Measurements from ENCODE around the gene HEYL.

HEYL gene

GRCh38 chr1:39684313-39684664, 44.8 kb upstream of the HEYL start:
- no peak for TF ChIP-seq MAX (IDR thresholded peaks at IDR 0.05; ENCODE audit: low read depth, low read length)
- no peak overlapping the region for H3K4me3 ChIP-seq (ENCODE audit: low read depth, low read length)
- DNase-seq (ENCODE audit: low read depth) = no peak

GRCh38 chr1:39683591-39684312, 44.3 kb upstream of the HEYL start:
- H3K4me3 ChIP-seq (ENCODE audit: low read depth, low read length) = no peak overlapping the region
- TF ChIP-seq POLR2A (IDR thresholded peaks at IDR 0.05; ENCODE audit: extremely low read depth, insufficient read length) = no peak
- no peak for TF ChIP-seq CTCF (IDR thresholded peaks at IDR 0.05; ENCODE audit: low read depth, low read length)
- TF ChIP-seq MYC (IDR thresholded peaks at IDR 0.05; ENCODE audit: low read depth, low read length) = no peak
- no peak for TF ChIP-seq MAX (IDR thresholded peaks at IDR 0.05; ENCODE audit: low read depth, low read length)
- no peak for DNase-seq (ENCODE audit: low read depth)

- no peak overlapping the region for H3K4me3 ChIP-seq (ENCODE audit: low read depth, low read length)
- TF ChIP-seq MYC (IDR thresholded peaks at IDR 0.05; ENCODE audit: low read depth, low read length) = no peak
- no peak for DNase-seq (ENCODE audit: low read depth)
Observed at GRCh38 chr1:39681999-39682398, 42.6 kb upstream of the HEYL start.

GRCh38 chr1:39681294-39681693, 41.9 kb upstream of the HEYL start:
- no peak for DNase-seq (ENCODE audit: low read depth)
- no peak for TF ChIP-seq POLR2A (IDR thresholded peaks at IDR 0.05; ENCODE audit: extremely low read depth, insufficient read length)
- no peak for TF ChIP-seq MAX (IDR thresholded peaks at IDR 0.05; ENCODE audit: low read depth, low read length)
- no peak for TF ChIP-seq CTCF (IDR thresholded peaks at IDR 0.05; ENCODE audit: low read depth, low read length)
- TF ChIP-seq MYC (IDR thresholded peaks at IDR 0.05; ENCODE audit: low read depth, low read length) = no peak
- H3K4me3 ChIP-seq (ENCODE audit: low read depth, low read length) = no peak overlapping the region

GRCh38 chr1:39680751-39681150, 41.3 kb upstream of the HEYL start:
- H3K4me3 ChIP-seq (ENCODE audit: low read depth, low read length) = no peak overlapping the region
- TF ChIP-seq CTCF (IDR thresholded peaks at IDR 0.05; ENCODE audit: low read depth, low read length) (no peak), MYC (IDR thresholded peaks at IDR 0.05; ENCODE audit: low read depth, low read length) (no peak), POLR2A (IDR thresholded peaks at IDR 0.05; ENCODE audit: extremely low read depth, insufficient read length) (no peak), MAX (IDR thresholded peaks at IDR 0.05; ENCODE audit: low read depth, low read length) (no peak)
- DNase-seq (ENCODE audit: low read depth) = no peak

GRCh38 chr1:39679821-39680220, 40.4 kb upstream of the HEYL start:
- TF ChIP-seq POLR2A (IDR thresholded peaks at IDR 0.05; ENCODE audit: extremely low read depth, insufficient read length) = no peak
- no peak for DNase-seq (ENCODE audit: low read depth)
- no peak overlapping the region for H3K4me3 ChIP-seq (ENCODE audit: low read depth, low read length)

- no peak for TF ChIP-seq MAX (IDR thresholded peaks at IDR 0.05; ENCODE audit: low read depth, low read length)
- TF ChIP-seq CTCF (IDR thresholded peaks at IDR 0.05; ENCODE audit: low read depth, low read length) = no peak
- TF ChIP-seq MYC (IDR thresholded peaks at IDR 0.05; ENCODE audit: low read depth, low read length) = no peak
- H3K4me3 ChIP-seq (ENCODE audit: low read depth, low read length) = no peak overlapping the region
- no peak for DNase-seq (ENCODE audit: low read depth)
Observed at GRCh38 chr1:39678889-39679288, 39.4 kb upstream of the HEYL start.

Data from NB4 (cell line).